ENCODE results near the gene PLVAP. TPM values are rescaled to one million over a fixed set of nuclear protein-coding genes. Genes with fewer than 3 reads are reported as not detected.

The PLVAP gene
- total RNA-seq, 2 experiments from 2014 or later, result not detected

DNA sequence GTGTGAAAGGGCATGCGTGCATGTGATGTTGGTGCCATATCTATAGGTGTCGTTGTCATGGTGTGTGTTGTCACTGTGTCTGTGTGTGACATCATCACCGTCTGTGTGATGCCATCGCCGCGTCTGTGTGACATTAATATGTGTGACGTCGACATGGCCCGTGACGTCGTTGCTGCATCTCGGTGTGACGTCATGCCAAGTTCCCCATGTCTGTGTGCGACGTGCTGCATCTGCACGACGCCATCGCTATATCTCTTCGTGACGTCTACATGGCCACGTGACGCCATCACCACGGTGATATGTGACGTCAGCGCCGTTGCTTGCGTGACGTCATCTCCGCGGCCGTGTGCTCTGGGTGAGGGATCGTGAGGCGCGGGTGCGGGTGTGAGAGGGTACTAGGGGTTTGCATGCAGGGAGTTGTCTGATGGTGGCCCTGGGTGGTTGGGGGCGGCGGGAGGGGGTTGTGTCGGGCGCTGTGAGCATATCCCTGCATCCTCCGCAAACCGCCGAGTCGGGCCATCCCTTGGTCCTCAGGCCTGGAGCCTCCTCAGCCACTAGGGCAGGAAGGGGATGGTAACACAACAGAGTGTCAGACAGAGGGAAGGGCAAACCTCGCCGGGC is 25.2 kb downstream of the PLVAP start:
- Histone ChIP-seq H3K36me3 (ENCODE audit: insufficient read depth, low read length) (no peaks in the 10 kb centered on the region), H3K27ac (ENCODE audit: low read depth in 1 of 2, low read length in 2 of 2) (no peak overlapping the region), H3K27me3 (ENCODE audit: control insufficient read depth in 1 of 2, insufficient read depth in 2 of 2, low read length in 2 of 2) (peaks cover 2 to 18% of the 10 kb centered on the region in 2 experiments), H3K9me3 (ENCODE audit: control insufficient read depth in 1 of 2, insufficient read depth in 1 of 2, low read length in 2 of 2) (no peaks in the 10 kb centered on the region), H3K4me3 (ENCODE audit: low read length) (no peak overlapping the region), H3K4me1 (ENCODE audit: insufficient read depth, low read length) (peaks cover 7% of the 10 kb centered on the region)
- H3K36me3 Mint-ChIP-seq (ENCODE audit: low read depth), result no peaks in the 10 kb centered on the region
- POLR2A ChIA-PET, result no interaction called here
- DNase-seq (peak in 1 of 14 experiments; percentile 13), ATAC-seq (ENCODE audit: poor library complexity) (no peak)
- intact Hi-C loops (cut with DNase I, micrococcal nuclease), result no loop called here
- no peaks in the 10 kb centered on the region for H3K9me3 Mint-ChIP-seq
- TF ChIP-seq, protein P1, sequence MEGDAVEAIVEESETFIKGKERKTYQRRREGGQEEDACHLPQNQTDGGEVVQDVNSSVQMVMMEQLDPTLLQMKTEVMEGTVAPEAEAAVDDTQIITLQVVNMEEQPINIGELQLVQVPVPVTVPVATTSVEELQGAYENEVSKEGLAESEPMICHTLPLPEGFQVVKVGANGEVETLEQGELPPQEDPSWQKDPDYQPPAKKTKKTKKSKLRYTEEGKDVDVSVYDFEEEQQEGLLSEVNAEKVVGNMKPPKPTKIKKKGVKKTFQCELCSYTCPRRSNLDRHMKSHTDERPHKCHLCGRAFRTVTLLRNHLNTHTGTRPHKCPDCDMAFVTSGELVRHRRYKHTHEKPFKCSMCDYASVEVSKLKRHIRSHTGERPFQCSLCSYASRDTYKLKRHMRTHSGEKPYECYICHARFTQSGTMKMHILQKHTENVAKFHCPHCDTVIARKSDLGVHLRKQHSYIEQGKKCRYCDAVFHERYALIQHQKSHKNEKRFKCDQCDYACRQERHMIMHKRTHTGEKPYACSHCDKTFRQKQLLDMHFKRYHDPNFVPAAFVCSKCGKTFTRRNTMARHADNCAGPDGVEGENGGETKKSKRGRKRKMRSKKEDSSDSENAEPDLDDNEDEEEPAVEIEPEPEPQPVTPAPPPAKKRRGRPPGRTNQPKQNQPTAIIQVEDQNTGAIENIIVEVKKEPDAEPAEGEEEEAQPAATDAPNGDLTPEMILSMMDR (IDR thresholded peaks at IDR 0.05), result no peak
- H3K27ac Mint-ChIP-seq, result no peak overlapping the region
- CTCF ChIA-PET, result no interaction called here
- no peak overlapping the region for H3K4me3 Mint-ChIP-seq
- no peaks in the 10 kb centered on the region for H3K4me1 Mint-ChIP-seq (ENCODE audit: low read depth)
- H3K27me3 Mint-ChIP-seq, result peaks cover 57% of the 10 kb centered on the region

DNA sequence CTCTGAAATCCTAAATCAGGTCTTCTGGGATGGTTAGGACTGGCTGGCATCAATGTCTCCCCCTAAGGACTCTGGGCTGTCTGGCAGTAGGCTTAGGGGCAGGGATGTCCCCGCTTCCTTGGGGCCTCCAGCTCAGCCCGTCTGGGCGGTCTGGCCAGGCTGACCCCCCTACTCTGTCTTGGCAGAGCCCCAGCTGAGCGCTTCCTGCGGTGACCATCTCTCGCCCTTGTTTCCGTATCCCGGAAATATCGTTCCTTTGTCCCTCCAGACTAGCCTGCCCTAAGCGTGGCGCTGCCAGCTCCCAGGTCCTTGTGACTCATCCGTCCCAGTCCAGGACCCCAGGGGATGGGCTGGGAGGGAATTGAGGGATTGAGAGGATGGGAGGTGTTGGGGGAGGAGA is 28.4 kb downstream of the PLVAP start:
- POLR2A ChIA-PET, result no interaction called here
- Histone ChIP-seq H3K9me3 (ENCODE audit: control insufficient read depth in 1 of 2, insufficient read depth in 1 of 2, low read length in 2 of 2) (no peaks in the 10 kb centered on the region), H3K4me3 (ENCODE audit: low read length) (no peak overlapping the region), H3K36me3 (ENCODE audit: insufficient read depth, low read length) (no peaks in the 10 kb centered on the region), H3K27ac (ENCODE audit: low read depth in 1 of 2, low read length in 2 of 2) (no peak overlapping the region), H3K4me1 (ENCODE audit: insufficient read depth, low read length) (peaks cover 14% of the 10 kb centered on the region), H3K27me3 (ENCODE audit: control insufficient read depth in 1 of 2, insufficient read depth in 2 of 2, low read length in 2 of 2) (peaks cover 2 to 18% of the 10 kb centered on the region in 2 experiments)
- H3K4me1 Mint-ChIP-seq (ENCODE audit: low read depth), result peaks cover 5% of the 10 kb centered on the region
- no peak overlapping the region for H3K4me3 Mint-ChIP-seq
- TF ChIP-seq, protein P1 (IDR thresholded peaks at IDR 0.05), result no peak
- no peak for DNase-seq
- no peak for ATAC-seq (ENCODE audit: poor library complexity)
- H3K36me3 Mint-ChIP-seq (ENCODE audit: low read depth), result no peaks in the 10 kb centered on the region
- intact Hi-C loops (cut with DNase I, micrococcal nuclease), result no loop called here
- CTCF ChIA-PET, result no interaction called here
- no peak overlapping the region for H3K27ac Mint-ChIP-seq
- no peaks in the 10 kb centered on the region for H3K9me3 Mint-ChIP-seq
- H3K27me3 Mint-ChIP-seq, result peaks cover 55% of the 10 kb centered on the region

- H3K27ac Mint-ChIP-seq, result no peak overlapping the region
- POLR2A ChIA-PET, result no interaction called here
- intact Hi-C loops (cut with DNase I, micrococcal nuclease), result no loop called here
Measured at GRCh38 chr19:17347877-17348276, 29.3 kb downstream of the PLVAP start.

More at GRCh38 chr19:17347877-17348276, 29.3 kb downstream of the PLVAP start:
- ATAC-seq (ENCODE audit: poor library complexity) (no peak), DNase-seq (no peak)
- H3K9me3 Mint-ChIP-seq, result no peaks in the 10 kb centered on the region
- Histone ChIP-seq H3K36me3 (ENCODE audit: insufficient read depth, low read length) (no peaks in the 10 kb centered on the region), H3K4me3 (ENCODE audit: low read length) (no peak overlapping the region), H3K27ac (ENCODE audit: low read depth in 1 of 2, low read length in 2 of 2) (no peak overlapping the region), H3K9me3 (ENCODE audit: control insufficient read depth in 1 of 2, insufficient read depth in 1 of 2, low read length in 2 of 2) (no peaks in the 10 kb centered on the region), H3K4me1 (ENCODE audit: insufficient read depth, low read length) (peaks cover 14% of the 10 kb centered on the region), H3K27me3 (ENCODE audit: control insufficient read depth in 1 of 2, insufficient read depth in 2 of 2, low read length in 2 of 2) (peaks cover 2 to 18% of the 10 kb centered on the region in 2 experiments)
- H3K36me3 Mint-ChIP-seq (ENCODE audit: low read depth), result no peaks in the 10 kb centered on the region
- TF ChIP-seq, protein P1 (IDR thresholded peaks at IDR 0.05), result no peak
- peaks cover 49% of the 10 kb centered on the region for H3K27me3 Mint-ChIP-seq
- CTCF ChIA-PET, result no interaction called here
- no peak overlapping the region for H3K4me3 Mint-ChIP-seq
- peaks cover 5% of the 10 kb centered on the region for H3K4me1 Mint-ChIP-seq (ENCODE audit: low read depth)
